ENCODE data around the gene NR5A1. TPM values are rescaled to one million over a fixed set of nuclear protein-coding genes. Genes with fewer than 3 reads are reported as not detected.

The NR5A1 gene
- total RNA-seq, 1 experiment from 2014 or later: 0.64 TPM

DNA sequence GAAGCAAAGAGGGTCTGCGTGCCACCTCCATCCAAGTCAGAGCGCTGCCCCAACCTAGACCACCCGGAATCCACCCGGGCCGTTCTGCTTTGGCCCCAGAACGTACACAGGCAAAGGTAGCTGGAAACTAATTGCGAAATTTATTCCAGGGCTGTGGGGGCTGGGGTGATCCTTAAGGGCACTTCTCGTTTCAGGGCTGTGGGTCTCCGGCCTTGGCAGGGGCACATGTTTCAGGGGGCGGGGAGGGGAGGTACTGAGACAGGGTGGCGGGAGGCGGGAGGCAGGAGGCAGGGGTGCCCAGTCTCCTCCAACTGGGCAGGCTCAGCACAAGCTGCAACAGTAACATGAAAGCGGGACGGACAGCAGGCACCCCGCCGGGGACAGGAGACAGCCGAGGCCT lies 26.1 kb downstream of the NR5A1 start:
- TF ChIP-seq, protein P1, sequence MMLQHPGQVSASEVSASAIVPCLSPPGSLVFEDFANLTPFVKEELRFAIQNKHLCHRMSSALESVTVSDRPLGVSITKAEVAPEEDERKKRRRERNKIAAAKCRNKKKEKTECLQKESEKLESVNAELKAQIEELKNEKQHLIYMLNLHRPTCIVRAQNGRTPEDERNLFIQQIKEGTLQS (IDR thresholded peaks at IDR 0.05): no peak
- no peak for TF ChIP-seq ZNF274 (IDR thresholded peaks at IDR 0.05; ENCODE audit: low read depth, low read length)
- no peak for TF ChIP-seq CEBPB (IDR thresholded peaks at IDR 0.05; ENCODE audit: low read depth)
- TF ChIP-seq YY1 (IDR thresholded peaks at IDR 0.05; ENCODE audit: extremely low read depth, insufficient replicate concordance, low read depth, low read length): no peak
- TF ChIP-seq SIN3A (IDR thresholded peaks at IDR 0.05; ENCODE audit: low read depth): no peak
- no peak for TF ChIP-seq EZH2 (IDR thresholded peaks at IDR 0.05)
- no peak for TF ChIP-seq EZH2phosphoT487 (IDR thresholded peaks at IDR 0.05; ENCODE audit: borderline replicate concordance)
- TF ChIP-seq TCF7L2 (IDR thresholded peaks at IDR 0.05; ENCODE audit: borderline replicate concordance, extremely low read depth, insufficient read depth, insufficient read length): no peak
- no peak for TF ChIP-seq FOSL1 (IDR thresholded peaks at IDR 0.05; ENCODE audit: low read depth)
- TF ChIP-seq POLR2AphosphoS5 (IDR thresholded peaks at IDR 0.05; ENCODE audit: low read depth, low read length): no peak
- TF ChIP-seq, protein P2, sequence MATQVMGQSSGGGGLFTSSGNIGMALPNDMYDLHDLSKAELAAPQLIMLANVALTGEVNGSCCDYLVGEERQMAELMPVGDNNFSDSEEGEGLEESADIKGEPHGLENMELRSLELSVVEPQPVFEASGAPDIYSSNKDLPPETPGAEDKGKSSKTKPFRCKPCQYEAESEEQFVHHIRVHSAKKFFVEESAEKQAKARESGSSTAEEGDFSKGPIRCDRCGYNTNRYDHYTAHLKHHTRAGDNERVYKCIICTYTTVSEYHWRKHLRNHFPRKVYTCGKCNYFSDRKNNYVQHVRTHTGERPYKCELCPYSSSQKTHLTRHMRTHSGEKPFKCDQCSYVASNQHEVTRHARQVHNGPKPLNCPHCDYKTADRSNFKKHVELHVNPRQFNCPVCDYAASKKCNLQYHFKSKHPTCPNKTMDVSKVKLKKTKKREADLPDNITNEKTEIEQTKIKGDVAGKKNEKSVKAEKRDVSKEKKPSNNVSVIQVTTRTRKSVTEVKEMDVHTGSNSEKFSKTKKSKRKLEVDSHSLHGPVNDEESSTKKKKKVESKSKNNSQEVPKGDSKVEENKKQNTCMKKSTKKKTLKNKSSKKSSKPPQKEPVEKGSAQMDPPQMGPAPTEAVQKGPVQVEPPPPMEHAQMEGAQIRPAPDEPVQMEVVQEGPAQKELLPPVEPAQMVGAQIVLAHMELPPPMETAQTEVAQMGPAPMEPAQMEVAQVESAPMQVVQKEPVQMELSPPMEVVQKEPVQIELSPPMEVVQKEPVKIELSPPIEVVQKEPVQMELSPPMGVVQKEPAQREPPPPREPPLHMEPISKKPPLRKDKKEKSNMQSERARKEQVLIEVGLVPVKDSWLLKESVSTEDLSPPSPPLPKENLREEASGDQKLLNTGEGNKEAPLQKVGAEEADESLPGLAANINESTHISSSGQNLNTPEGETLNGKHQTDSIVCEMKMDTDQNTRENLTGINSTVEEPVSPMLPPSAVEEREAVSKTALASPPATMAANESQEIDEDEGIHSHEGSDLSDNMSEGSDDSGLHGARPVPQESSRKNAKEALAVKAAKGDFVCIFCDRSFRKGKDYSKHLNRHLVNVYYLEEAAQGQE (IDR thresholded peaks at IDR 0.05; ENCODE audit: low read depth): no peak
- no peak for TF ChIP-seq SRF (IDR thresholded peaks at IDR 0.05; ENCODE audit: low read depth)
- no peak for TF ChIP-seq RAD21 (IDR thresholded peaks at IDR 0.05; ENCODE audit: low read depth)
- TF ChIP-seq CBX3 (IDR thresholded peaks at IDR 0.05; ENCODE audit: low read depth): no peak
- TF ChIP-seq, protein P3, sequence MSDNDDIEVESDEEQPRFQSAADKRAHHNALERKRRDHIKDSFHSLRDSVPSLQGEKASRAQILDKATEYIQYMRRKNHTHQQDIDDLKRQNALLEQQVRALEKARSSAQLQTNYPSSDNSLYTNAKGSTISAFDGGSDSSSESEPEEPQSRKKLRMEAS (IDR thresholded peaks at IDR 0.05): no peak
- TF ChIP-seq POLR2A (IDR thresholded peaks at IDR 0.05; ENCODE audit: borderline replicate concordance, extremely low read depth, insufficient read depth, insufficient read length): no peak
- CTCF ChIA-PET: no interaction called here

More for the DNA sequence above, 26.1 kb downstream of the NR5A1 start:
- Histone ChIP-seq H3K27ac (ENCODE audit: low read depth, low read length) (no peak overlapping the region), H2AFZ (ENCODE audit: low read depth, low read length, poor library complexity, severe bottlenecking) (no peak overlapping the region), H3K4me3 (replicated peaks in 1 of 2; ENCODE audit: low read depth in 1 of 2, low read length in 2 of 2) (no peak overlapping the region), H4K20me1 (ENCODE audit: insufficient read depth) (no peaks in the 10 kb centered on the region), H3K9me2 (ENCODE audit: insufficient read depth) (no peaks in the 10 kb centered on the region), H3K27me3 (ENCODE audit: insufficient read depth, low read length) (no peaks in the 10 kb centered on the region), H3K36me3 (ENCODE audit: control insufficient read depth in 1 of 2, insufficient read depth in 2 of 2, low read length in 2 of 2) (no peaks in the 10 kb centered on the region), H3K9ac (ENCODE audit: low read length) (no peak overlapping the region), H3K4me2 (ENCODE audit: low read length) (no peak overlapping the region), H3K9me3 (ENCODE audit: control insufficient read depth in 1 of 2, insufficient read depth in 1 of 2, low read depth in 1 of 2, low read length in 2 of 2) (no peaks in the 10 kb centered on the region), H3K4me1 (ENCODE audit: control insufficient read depth in 1 of 2, insufficient read depth in 2 of 2, low read length in 2 of 2) (peaks cover 9 to 26% of the 10 kb centered on the region in 2 experiments), H3K79me2 (ENCODE audit: insufficient read depth, low read length) (no peaks in the 10 kb centered on the region)
- intact Hi-C loops (cut with micrococcal nuclease): loop anchor here (2.0 kb wide), 1 partner anchor 62 kb away; no protein-coding TSS in a partner anchor
- POLR2A ChIA-PET: no interaction called here
- DNase-seq (ENCODE audit: low read depth, low spot score) (no peak), ATAC-seq (no peak)
- RAD21 ChIA-PET (ENCODE audit: low non-redundant PET in 1 of 2, low total read pairs in 2 of 2, uncharacterized antibody in 2 of 2, unreplicated experiment in 2 of 2): no interaction called here
- BruUV-seq (replicated peaks): no TSS peak

All from HCT116 (cell line).